ENCODE measurements around the gene JAM2. TPM values are rescaled to one million over a fixed set of nuclear protein-coding genes. Genes with fewer than 3 reads are reported as not detected.
A peak's percentile ranks its signal among the peaks of the same experiment; 100 is the strongest.
"Not testable (repeated sequence)": the region's sequence is repeated elsewhere in the genome, so short reads cannot be mapped to it uniquely, and the experiment has no call there.

Gene JAM2
- total and polyA plus RNA-seq, 12 donors = 15.3 to 54.4 (median 34.5) TPM

GRCh38 chr21:25710550-25710949 lies 71.5 kb downstream of the JAM2 start:
- WGBS, 2 donors = 94 to 95% methylated on average over 5 of the region's 5 CpGs
- Histone ChIP-seq H3K27ac (no peak overlapping the region), H3K36me3 (peaks cover 0 to 84% (median 24%) of the 10 kb centered on the region in 9 donors), H3K9me3 (no peaks in the 10 kb centered on the region), H3K4me1 (peaks cover 0 to 32% (median 8%) of the 10 kb centered on the region in 9 donors), H3K4me3 (no peak overlapping the region), H3K27me3 (no peaks in the 10 kb centered on the region)
- no peak for TF ChIP-seq CTCF (IDR thresholded peaks at IDR 0.05)
- DNase-seq (no peak), ATAC-seq (no peak)
- intact Hi-C loops (cut with DNase I) = no loop called here

GRCh38 chr21:25714066-25714465 lies 75.0 kb downstream of the JAM2 start:
- WGBS, 2 donors = 98 to 100% methylated on average over 10 of the region's 10 CpGs
- H3K4me3 ChIP-seq; H3K27me3 ChIP-seq; H3K27ac ChIP-seq; intact Hi-C loops (cut with DNase I); H3K9me3 ChIP-seq; DNase-seq; ATAC-seq: not testable (repeated sequence)
- H3K4me1 ChIP-seq = peaks cover 0 to 43% (median 15%) of the 10 kb centered on the region in 9 donors
- peaks cover 0 to 82% (median 20%) of the 10 kb centered on the region in 9 donors for H3K36me3 ChIP-seq

- H3K4me1 ChIP-seq = peaks cover 0 to 47% (median 16%) of the 10 kb centered on the region in 9 donors
- TF ChIP-seq CTCF (IDR thresholded peaks at IDR 0.05) = no peak
- intact Hi-C loops (cut with DNase I) = no loop called here
These were observed 78.6 kb downstream of the JAM2 start for GRCh38 chr21:25717491-25718147.

GRCh38 chr21:25721987-25722386 lies 82.9 kb downstream of the JAM2 start:
- ATAC-seq (peak in 5 of 8 donors; percentile 28 to 79 (median 40)), DNase-seq (no peak)
- H3K36me3 ChIP-seq = peaks cover 0 to 80% (median 40%) of the 10 kb centered on the region in 9 donors
- no peak overlapping the region for H3K4me3 ChIP-seq
- H3K27ac ChIP-seq = peak overlapping the region in 4 of 10 donors; percentile 3 to 29 (median 8)
- no peaks in the 10 kb centered on the region for H3K27me3 ChIP-seq
- intact Hi-C loops (cut with DNase I) = no loop called here
- H3K4me1 ChIP-seq = peaks cover 0 to 50% (median 26%) of the 10 kb centered on the region in 9 donors
- 77 to 81% methylated on average over 3 of the region's 3 CpGs for WGBS, 2 donors
- TF ChIP-seq CTCF (IDR thresholded peaks at IDR 0.05) = no peak
- no peaks in the 10 kb centered on the region for H3K9me3 ChIP-seq

More at GRCh38 chr21:25717491-25718147, 78.6 kb downstream of the JAM2 start:
- DNase-seq (peak in 1 of 2 donors; percentile 45), ATAC-seq (peak in 7 of 8 donors; percentile 70 to 94 (median 84))
- no peaks in the 10 kb centered on the region for H3K9me3 ChIP-seq
- peaks cover 0 to 80% (median 25%) of the 10 kb centered on the region in 9 donors for H3K36me3 ChIP-seq
- H3K4me3 ChIP-seq = no peak overlapping the region
- peak overlapping the region in 8 of 10 donors; percentile 45 to 77 (median 60) for H3K27ac ChIP-seq
- WGBS, 2 donors = 74 to 76% methylated on average over 5 of the region's 5 CpGs
- no peaks in the 10 kb centered on the region for H3K27me3 ChIP-seq

- H3K4me1 ChIP-seq = peaks cover 0 to 50% (median 27%) of the 10 kb centered on the region in 9 donors
- TF ChIP-seq CTCF (IDR thresholded peaks at IDR 0.05) = no peak
- H3K27me3 ChIP-seq = no peaks in the 10 kb centered on the region
- H3K4me3 ChIP-seq = no peak overlapping the region
- peak overlapping the region in 3 of 10 donors; percentile 3 to 9 (median 8) for H3K27ac ChIP-seq
- ATAC-seq = no peak
- WGBS, 2 donors = 65 to 71% methylated on average over 3 of the region's 3 CpGs
- H3K36me3 ChIP-seq = peaks cover 0 to 80% (median 46%) of the 10 kb centered on the region in 9 donors
- no peak for DNase-seq
- no peaks in the 10 kb centered on the region for H3K9me3 ChIP-seq
- intact Hi-C loops (cut with DNase I) = no loop called here
These were observed 83.6 kb downstream of the JAM2 start for GRCh38 chr21:25722631-25723030.
